Measurements from ENCODE around the gene SLC15A5.

DNA sequence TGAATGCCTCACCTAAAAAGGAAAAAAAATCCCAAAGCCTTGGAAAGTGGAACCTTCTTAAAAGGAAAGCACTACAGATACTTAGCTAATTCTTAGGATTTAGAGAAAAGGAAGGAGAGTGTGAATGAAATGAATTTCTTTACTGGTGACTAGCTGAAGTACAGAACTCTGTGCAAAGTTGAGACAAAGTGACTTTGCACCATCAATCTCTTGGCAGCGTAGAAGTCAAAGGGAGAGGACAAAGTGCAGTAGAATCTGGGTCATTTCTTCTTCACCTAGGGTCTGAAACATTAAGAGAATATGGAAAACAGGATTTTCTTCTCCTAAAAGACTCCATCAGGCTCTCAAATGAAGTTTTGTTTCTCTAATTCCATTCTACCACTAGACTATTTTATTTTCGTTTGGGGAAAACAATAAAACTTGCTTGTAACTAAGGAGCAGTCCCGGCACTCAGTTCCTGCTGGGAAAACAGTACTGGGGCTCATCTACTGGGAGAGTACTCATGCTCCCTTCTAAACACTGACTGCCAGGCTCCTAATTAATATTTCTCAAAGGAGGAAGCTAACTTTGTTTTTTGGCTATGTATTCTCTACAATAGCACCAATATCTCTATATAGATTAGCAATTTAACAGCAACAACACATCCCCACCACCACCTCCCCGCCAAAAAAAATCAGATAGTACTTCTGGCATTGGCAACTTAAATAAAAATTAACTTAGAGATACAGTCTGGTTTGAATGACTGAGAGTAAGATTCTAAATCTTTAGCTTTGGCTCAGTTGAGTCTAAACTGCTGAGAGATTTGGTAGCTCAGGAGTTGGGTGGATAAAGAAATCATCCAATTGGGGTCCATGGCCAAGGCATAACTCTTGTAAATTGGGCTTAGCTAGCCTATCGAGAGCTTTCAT is 110.7 kb downstream of the SLC15A5 start:
- TF ChIP-seq CTCF (conservative IDR thresholded peaks at IDR 0.05) (no peak), ZFX (IDR thresholded peaks at IDR 0.05) (no peak)
